Esophagus squamous epithelium (tissue), 4 donors: ENCODE measurements around the gene RYR3.

ENCODE experiments used
- POLR2A ChIP-seq, 4 donors: fragments of 450-650 bp; IDR thresholded peaks; one replicate each; pipeline ENCODE4 v1.6.1; 2017; ENCODE audit warnings: antibody characterized with exemption in 4 of 4, mild to moderate bottlenecking in 4 of 4, moderate library complexity in 3 of 4
- TF ChIP-seq, protein P1 (sequence below), 6 experiments: fragments of 450-650 bp in 4 of 6; fragments of 200-600 bp in 2 of 6; sonication (generic) in 2 of 6; IDR thresholded peaks; one replicate each; pipeline ENCODE4 v1.5.1; 2016 to 2019; ENCODE audit warnings: antibody characterized with exemption in 6 of 6, mild to moderate bottlenecking in 4 of 6, moderate library complexity in 4 of 6

DNA sequence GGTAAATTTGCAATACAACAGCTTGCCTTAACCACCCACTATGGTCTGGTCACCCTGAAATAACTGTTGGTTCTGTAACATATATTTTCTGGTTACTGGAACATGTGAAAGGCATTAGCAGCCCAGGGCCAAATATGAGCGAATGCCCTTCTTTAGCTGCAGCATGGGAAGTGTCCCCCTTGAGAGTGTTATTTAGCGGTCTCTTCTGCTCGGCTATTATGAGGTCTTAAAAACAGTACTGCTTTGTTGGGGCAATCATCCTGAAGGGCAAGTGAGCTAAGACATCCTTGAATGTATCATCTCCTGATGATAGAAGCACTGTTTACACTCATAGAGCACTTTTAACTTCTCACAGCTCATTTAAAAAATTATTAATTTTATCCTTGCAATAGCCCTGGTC lies 90.2 kb downstream of the RYR3 start:
- TF ChIP-seq, protein P1, sequence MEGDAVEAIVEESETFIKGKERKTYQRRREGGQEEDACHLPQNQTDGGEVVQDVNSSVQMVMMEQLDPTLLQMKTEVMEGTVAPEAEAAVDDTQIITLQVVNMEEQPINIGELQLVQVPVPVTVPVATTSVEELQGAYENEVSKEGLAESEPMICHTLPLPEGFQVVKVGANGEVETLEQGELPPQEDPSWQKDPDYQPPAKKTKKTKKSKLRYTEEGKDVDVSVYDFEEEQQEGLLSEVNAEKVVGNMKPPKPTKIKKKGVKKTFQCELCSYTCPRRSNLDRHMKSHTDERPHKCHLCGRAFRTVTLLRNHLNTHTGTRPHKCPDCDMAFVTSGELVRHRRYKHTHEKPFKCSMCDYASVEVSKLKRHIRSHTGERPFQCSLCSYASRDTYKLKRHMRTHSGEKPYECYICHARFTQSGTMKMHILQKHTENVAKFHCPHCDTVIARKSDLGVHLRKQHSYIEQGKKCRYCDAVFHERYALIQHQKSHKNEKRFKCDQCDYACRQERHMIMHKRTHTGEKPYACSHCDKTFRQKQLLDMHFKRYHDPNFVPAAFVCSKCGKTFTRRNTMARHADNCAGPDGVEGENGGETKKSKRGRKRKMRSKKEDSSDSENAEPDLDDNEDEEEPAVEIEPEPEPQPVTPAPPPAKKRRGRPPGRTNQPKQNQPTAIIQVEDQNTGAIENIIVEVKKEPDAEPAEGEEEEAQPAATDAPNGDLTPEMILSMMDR (IDR thresholded peaks at IDR 0.05): no peak
- TF ChIP-seq POLR2A (IDR thresholded peaks at IDR 0.05): no peak
